OCI-LY1 (cell line): ENCODE data around the gene NECTIN1.

Experiments
- H2AFZ ChIP-seq: fragments of 200-600 bp; sonication (generic), shearing (Covaris generic); 2 replicates; pipeline ENCODE4 v1.6.0; 2014; ENCODE audit warnings: antibody characterized with exemption, mild to moderate bottlenecking, low read length
- H3F3A ChIP-seq: fragments of 200-600 bp; sonication (generic), shearing (Covaris generic); 2 replicates; pipeline ENCODE4 v1.6.0; 2014; ENCODE audit warnings: mild to moderate bottlenecking, antibody characterized with exemption, low read length, moderate library complexity; ENCODE audit not compliant: insufficient read depth
- H3K27ac ChIP-seq: fragments of 200-600 bp; sonication (generic); 2 replicates; pipeline ENCODE4 v1.5.1; 2014; ENCODE audit warnings: low read length, mixed run types, mild to moderate bottlenecking, low read depth; ENCODE audit not compliant: poor library complexity, severe bottlenecking
- H3K27me3 ChIP-seq: fragments of 200-600 bp; sonication (generic); 2 replicates; pipeline ENCODE4 v1.6.0; 2014; ENCODE audit warnings: antibody characterized with exemption, mild to moderate bottlenecking, low read length, moderate library complexity; ENCODE audit not compliant: insufficient read depth
- H3K36me3 ChIP-seq: fragments of 200-600 bp; sonication (generic); 2 replicates; pipeline ENCODE4 v1.6.1; 2014; ENCODE audit warnings: mild to moderate bottlenecking, antibody characterized with exemption, low read length, moderate library complexity, mixed read lengths; ENCODE audit not compliant: insufficient read depth
- H3K4me1 ChIP-seq: fragments of 200-600 bp; sonication (generic); 2 replicates; pipeline ENCODE4 v1.5.1; 2014; ENCODE audit warnings: mild to moderate bottlenecking, low read length, moderate library complexity; ENCODE audit not compliant: insufficient read depth, severe bottlenecking
- H3K4me2 ChIP-seq: fragments of 200-600 bp; sonication (generic), shearing (Covaris generic); 2 replicates; pipeline ENCODE4 v1.6.1; 2014; ENCODE audit warnings: low read length
- H3K4me3 ChIP-seq: fragments of 200-600 bp; sonication (generic); 2 replicates; pipeline ENCODE4 v1.5.1; 2014; ENCODE audit warnings: low read length, low read depth, mild to moderate bottlenecking, mixed read lengths; ENCODE audit not compliant: poor library complexity, severe bottlenecking
- H3K79me2 ChIP-seq: fragments of 200-600 bp; shearing (Covaris generic); 2 replicates; pipeline ENCODE4 v1.6.1; 2016; ENCODE audit warnings: mixed run types, low read length, mixed read lengths; ENCODE audit not compliant: insufficient read depth
- H3K9ac ChIP-seq: fragments of 200-600 bp; sonication (generic), shearing (Covaris generic); 2 replicates; pipeline ENCODE4 v1.6.1; 2014; ENCODE audit warnings: mild to moderate bottlenecking, low read length, mixed read lengths
- H3K9me2 ChIP-seq: fragments of 200-600 bp; sonication (generic), shearing (Covaris generic); 2 replicates; pipeline ENCODE4 v1.6.1; 2014; ENCODE audit warnings: low read depth, mild to moderate bottlenecking, low read length, mixed read lengths
- H3K9me3 ChIP-seq: fragments of 200-600 bp; shearing (Covaris generic); 2 replicates; pipeline ENCODE4 v1.6.1; 2014; ENCODE audit warnings: low read length, mixed read lengths
- H4K20me1 ChIP-seq: fragments of 200-600 bp; sonication (generic), shearing (Covaris generic); 2 replicates; pipeline ENCODE4 v1.6.0; 2016; ENCODE audit warnings: mild to moderate bottlenecking, low read length; ENCODE audit not compliant: insufficient read depth
- CTCF ChIP-seq: fragments of 200-600 bp; sonication (generic), shearing (Covaris generic); IDR thresholded peaks from 2 replicates; pipeline ENCODE4 v1.5.1; 2017; ENCODE audit warnings: mild to moderate bottlenecking, antibody characterized with exemption, low read length, moderate library complexity, mixed read lengths
- EZH2 ChIP-seq: fragments of 200-600 bp; sonication (generic), shearing (Covaris generic); IDR thresholded peaks from 2 replicates; pipeline ENCODE4 v1.8.0; 2017; ENCODE audit warnings: borderline replicate concordance, mixed run types, mild to moderate bottlenecking, antibody characterized with exemption, low read length, moderate library complexity, mixed read lengths

NECTIN1 gene

GRCh38 chr11:119622454-119623143 is 106.4 kb downstream of the NECTIN1 start:
- no peak overlapping the region for H3K4me3 ChIP-seq
- H3K27ac ChIP-seq: no peak overlapping the region
- no peaks in the 10 kb centered on the region for H3K79me2 ChIP-seq
- no peaks in the 10 kb centered on the region for H3K36me3 ChIP-seq
- H3K4me1 ChIP-seq: no peaks in the 10 kb centered on the region
- no peaks in the 10 kb centered on the region for H3K27me3 ChIP-seq
- H3K9me3 ChIP-seq: no peaks in the 10 kb centered on the region
- H2AFZ ChIP-seq: no peak overlapping the region
- H3K9ac ChIP-seq: no peak overlapping the region
- no peaks in the 10 kb centered on the region for H3K9me2 ChIP-seq
- no peaks in the 10 kb centered on the region for H4K20me1 ChIP-seq
- no peak overlapping the region for H3K4me2 ChIP-seq
- no peaks in the 10 kb centered on the region for H3F3A ChIP-seq
- TF ChIP-seq EZH2 (no peak), CTCF (no peak)

DNA sequence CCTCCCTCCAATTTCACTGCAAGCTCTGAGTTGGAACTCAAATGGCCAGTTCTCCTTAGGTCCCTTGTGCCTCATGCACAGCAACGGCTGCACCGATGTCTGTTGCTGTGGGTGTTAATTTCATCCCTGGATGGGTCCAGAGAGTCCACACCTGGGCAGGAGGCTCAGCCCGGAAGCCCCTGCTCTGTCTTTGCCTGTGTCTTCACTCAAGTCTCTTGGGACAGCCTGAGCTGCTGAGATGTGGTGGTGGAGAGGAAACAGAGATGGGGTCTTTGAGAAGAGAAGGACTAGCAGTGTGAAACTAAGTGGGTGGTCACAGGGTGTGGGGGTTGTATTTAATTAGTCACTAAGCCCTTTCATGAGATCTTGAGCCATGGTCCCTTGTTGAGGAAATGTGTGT is 109.3 kb downstream of the NECTIN1 start:
- H3K9me3 ChIP-seq: no peaks in the 10 kb centered on the region
- H4K20me1 ChIP-seq: no peaks in the 10 kb centered on the region
- no peaks in the 10 kb centered on the region for H3K9me2 ChIP-seq
- no peak overlapping the region for H3K4me2 ChIP-seq
- no peaks in the 10 kb centered on the region for H3K79me2 ChIP-seq
- no peak overlapping the region for H3K27ac ChIP-seq
- no peaks in the 10 kb centered on the region for H3K4me1 ChIP-seq
- H2AFZ ChIP-seq: no peak overlapping the region
- H3F3A ChIP-seq: no peaks in the 10 kb centered on the region
- no peak for TF ChIP-seq EZH2
- no peak for TF ChIP-seq CTCF
- H3K9ac ChIP-seq: no peak overlapping the region
- H3K4me3 ChIP-seq: no peak overlapping the region
- H3K27me3 ChIP-seq: no peaks in the 10 kb centered on the region
- H3K36me3 ChIP-seq: no peaks in the 10 kb centered on the region

GRCh38 chr11:119618208-119618909 is 110.6 kb downstream of the NECTIN1 start:
- no peak overlapping the region for H3K4me3 ChIP-seq
- H3K36me3 ChIP-seq: no peaks in the 10 kb centered on the region
- no peaks in the 10 kb centered on the region for H3K79me2 ChIP-seq
- no peak overlapping the region for H3K27ac ChIP-seq
- no peaks in the 10 kb centered on the region for H3K27me3 ChIP-seq
- no peak overlapping the region for H3K9ac ChIP-seq
- H3K9me2 ChIP-seq: no peaks in the 10 kb centered on the region
- TF ChIP-seq EZH2 (no peak), CTCF (no peak)
- H3F3A ChIP-seq: no peaks in the 10 kb centered on the region
- no peaks in the 10 kb centered on the region for H3K4me1 ChIP-seq
- no peaks in the 10 kb centered on the region for H4K20me1 ChIP-seq
- no peaks in the 10 kb centered on the region for H3K9me3 ChIP-seq
- no peak overlapping the region for H3K4me2 ChIP-seq
- H2AFZ ChIP-seq: no peak overlapping the region
